SU-DHL-6 (cell line): Measurements from ENCODE around the gene ITPKB.

ENCODE experiments used
- H2AFZ ChIP-seq: fragments of 200-600 bp; sonication (generic); 2 replicates; pipeline ENCODE4 v1.6.1; 2014; ENCODE audit warnings: low read depth, mild to moderate bottlenecking, moderate library complexity, mixed read lengths, antibody characterized with exemption, low read length; ENCODE audit not compliant: severe bottlenecking
- H3F3A ChIP-seq: fragments of 200-600 bp; shearing (Covaris generic); 2 replicates; pipeline ENCODE4 v1.6.0; 2016; ENCODE audit warnings: antibody characterized with exemption, mild to moderate bottlenecking; ENCODE audit not compliant: insufficient read depth
- H3K27ac ChIP-seq: fragments of 200-600 bp; sonication (generic); 2 replicates; pipeline ENCODE4 v1.5.1; 2016; ENCODE audit warnings: low read depth, mild to moderate bottlenecking, low read length, moderate library complexity, mixed read lengths
- H3K27me3 ChIP-seq: fragments of 200-600 bp; sonication (generic), shearing (Covaris generic); 2 replicates; pipeline ENCODE4 v1.6.0; 2014; ENCODE audit warnings: mild to moderate bottlenecking, low read length
- H3K36me3 ChIP-seq: fragments of 200-600 bp; sonication (generic); 2 replicates; pipeline ENCODE4 v1.6.1; 2014; ENCODE audit warnings: mild to moderate bottlenecking, low read length, mixed read lengths
- H3K4me2 ChIP-seq: fragments of 300-600, 200-600 bp; shearing (Covaris generic), sonication (generic); 2 replicates; pipeline ENCODE4 v1.6.0; 2014; ENCODE audit warnings: low read length, low read depth, mild to moderate bottlenecking; ENCODE audit not compliant: poor library complexity, severe bottlenecking
- H3K4me3 ChIP-seq: fragments of 200-600 bp; sonication (generic); 2 replicates; pipeline ENCODE4 v1.5.1; 2014; ENCODE audit warnings: antibody characterized with exemption, low read length, mild to moderate bottlenecking, mixed read lengths; ENCODE audit not compliant: insufficient read depth, poor library complexity, severe bottlenecking
- H3K79me2 ChIP-seq: fragments of 200-600 bp; sonication (generic); 2 replicates; pipeline ENCODE4 v1.6.1; 2014; ENCODE audit warnings: mild to moderate bottlenecking, low read length, moderate library complexity; ENCODE audit not compliant: insufficient read depth
- H3K9ac ChIP-seq: fragments of 200-600 bp; sonication (generic); 2 replicates; pipeline ENCODE4 v1.7.0; 2014; ENCODE audit warnings: mild to moderate bottlenecking, low read length
- H3K9me2 ChIP-seq: fragments of 200-600 bp; sonication (generic); replicated peaks from 2 replicates; pipeline ENCODE4 v1.6.1; 2014; ENCODE audit warnings: low read length; ENCODE audit not compliant: insufficient read depth
- H3K9me3 ChIP-seq: fragments of 200-600 bp; sonication (generic); 2 replicates; pipeline ENCODE4 v1.6.1; 2014; ENCODE audit warnings: low read length, mixed read lengths; ENCODE audit not compliant: insufficient read depth
- H4K20me1 ChIP-seq: fragments of 200-600 bp; sonication (generic); 2 replicates; pipeline ENCODE4 v1.6.1; 2014; ENCODE audit warnings: low read depth, mild to moderate bottlenecking, antibody characterized with exemption, low read length, moderate library complexity, mixed read lengths
- CTCF ChIP-seq: fragments of 200-600 bp; sonication (generic); IDR thresholded peaks from one replicate; pipeline ENCODE4 v1.5.1; 2017; ENCODE audit warnings: antibody characterized with exemption, mild to moderate bottlenecking, low read length, moderate library complexity; ENCODE audit not compliant: insufficient read depth, poor library complexity, severe bottlenecking
- EZH2phosphoT487 ChIP-seq: fragments of 200-600 bp; sonication (generic), shearing (Covaris generic); conservative IDR thresholded peaks from 2 replicates; pipeline ENCODE4 v1.6.1; 2018; ENCODE audit warnings: mild to moderate bottlenecking, antibody characterized with exemption, low read length, moderate library complexity, mixed read lengths

The ITPKB gene

GRCh38 chr1:226631229-226632000 lies 107.7 kb downstream of the ITPKB start:
- Histone ChIP-seq H3K9ac (no peak overlapping the region), H3K4me3 (no peak overlapping the region), H3K27ac (no peak overlapping the region), H3K4me2 (no peak overlapping the region), H3K27me3 (no peaks in the 10 kb centered on the region), H3F3A (no peaks in the 10 kb centered on the region), H3K79me2 (no peaks in the 10 kb centered on the region), H2AFZ (no peak overlapping the region), H3K36me3 (no peaks in the 10 kb centered on the region), H4K20me1 (no peaks in the 10 kb centered on the region), H3K9me2 (no peaks in the 10 kb centered on the region), H3K9me3 (no peaks in the 10 kb centered on the region)
- TF ChIP-seq CTCF (no peak), EZH2phosphoT487 (no peak)

GRCh38 chr1:226630592-226630991 lies 108.5 kb downstream of the ITPKB start:
- no peaks in the 10 kb centered on the region for H3K9me3 ChIP-seq
- no peak overlapping the region for H3K27ac ChIP-seq
- no peaks in the 10 kb centered on the region for H3K36me3 ChIP-seq
- no peak for TF ChIP-seq CTCF
- TF ChIP-seq EZH2phosphoT487, result no peak
- H3K9me2 ChIP-seq, result no peaks in the 10 kb centered on the region
- H4K20me1 ChIP-seq, result no peaks in the 10 kb centered on the region
- no peaks in the 10 kb centered on the region for H3F3A ChIP-seq
- no peaks in the 10 kb centered on the region for H3K27me3 ChIP-seq
- no peak overlapping the region for H3K4me3 ChIP-seq
- H3K9ac ChIP-seq, result no peak overlapping the region
- no peaks in the 10 kb centered on the region for H3K79me2 ChIP-seq
- no peak overlapping the region for H2AFZ ChIP-seq
- no peak overlapping the region for H3K4me2 ChIP-seq

GRCh38 chr1:226629896-226630550 lies 109.1 kb downstream of the ITPKB start:
- Histone ChIP-seq H3K36me3 (no peaks in the 10 kb centered on the region), H3K9ac (no peak overlapping the region), H3K9me3 (no peaks in the 10 kb centered on the region), H3K9me2 (no peaks in the 10 kb centered on the region), H4K20me1 (no peaks in the 10 kb centered on the region), H3F3A (no peaks in the 10 kb centered on the region), H3K27ac (no peak overlapping the region), H3K4me2 (no peak overlapping the region), H3K27me3 (no peaks in the 10 kb centered on the region), H3K4me3 (no peak overlapping the region), H3K79me2 (no peaks in the 10 kb centered on the region), H2AFZ (no peak overlapping the region)
- no peak for TF ChIP-seq CTCF
- no peak for TF ChIP-seq EZH2phosphoT487
